Epithelial cell of esophagus (primary cell): ENCODE results near the gene PLB1.

Source experiments
- DNase-seq: peaks from one replicate; pipeline ENCODE4 v3.0.0; 2010; ENCODE audit warnings: low read depth
- H3K4me3 ChIP-seq: 2 replicates; pipeline ENCODE4 v1.5.1; 2011; ENCODE audit warnings: mild to moderate bottlenecking, low read length, control low read depth
- TF ChIP-seq, protein P1 (sequence below): IDR thresholded peaks from 2 replicates; pipeline ENCODE4 v1.5.1; 2011; ENCODE audit warnings: low read depth, mild to moderate bottlenecking, low read length, control low read depth, inconsistent platforms; ENCODE audit not compliant: insufficient read depth; ENCODE audit errors: missing control alignments

PLB1 gene

DNA sequence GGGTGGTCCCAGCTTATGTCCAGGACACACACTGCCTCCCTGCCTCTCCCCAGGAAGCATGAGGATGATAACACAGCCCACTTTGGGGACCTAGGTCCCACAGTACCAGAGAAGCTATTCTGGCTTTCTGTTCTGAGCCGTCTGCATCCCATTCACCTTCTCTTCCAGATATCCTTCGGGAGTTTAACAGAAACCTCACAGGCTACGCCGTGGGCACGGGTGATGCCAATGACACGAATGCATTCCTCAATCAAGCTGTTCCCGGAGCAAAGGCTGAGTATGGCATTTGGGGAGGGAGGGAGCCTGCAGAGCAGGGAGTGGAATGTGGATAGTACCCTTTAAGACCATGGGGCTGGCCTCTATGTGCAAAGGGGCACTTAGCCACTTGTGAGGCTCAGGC is 102.6 kb downstream of the PLB1 start:
- TF ChIP-seq, protein P1, sequence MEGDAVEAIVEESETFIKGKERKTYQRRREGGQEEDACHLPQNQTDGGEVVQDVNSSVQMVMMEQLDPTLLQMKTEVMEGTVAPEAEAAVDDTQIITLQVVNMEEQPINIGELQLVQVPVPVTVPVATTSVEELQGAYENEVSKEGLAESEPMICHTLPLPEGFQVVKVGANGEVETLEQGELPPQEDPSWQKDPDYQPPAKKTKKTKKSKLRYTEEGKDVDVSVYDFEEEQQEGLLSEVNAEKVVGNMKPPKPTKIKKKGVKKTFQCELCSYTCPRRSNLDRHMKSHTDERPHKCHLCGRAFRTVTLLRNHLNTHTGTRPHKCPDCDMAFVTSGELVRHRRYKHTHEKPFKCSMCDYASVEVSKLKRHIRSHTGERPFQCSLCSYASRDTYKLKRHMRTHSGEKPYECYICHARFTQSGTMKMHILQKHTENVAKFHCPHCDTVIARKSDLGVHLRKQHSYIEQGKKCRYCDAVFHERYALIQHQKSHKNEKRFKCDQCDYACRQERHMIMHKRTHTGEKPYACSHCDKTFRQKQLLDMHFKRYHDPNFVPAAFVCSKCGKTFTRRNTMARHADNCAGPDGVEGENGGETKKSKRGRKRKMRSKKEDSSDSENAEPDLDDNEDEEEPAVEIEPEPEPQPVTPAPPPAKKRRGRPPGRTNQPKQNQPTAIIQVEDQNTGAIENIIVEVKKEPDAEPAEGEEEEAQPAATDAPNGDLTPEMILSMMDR, result no peak
- H3K4me3 ChIP-seq, result no peak overlapping the region

GRCh38 chr2:28600181-28600580 is 104.3 kb downstream of the PLB1 start:
- DNase-seq, result no peak

More for the DNA sequence above, 102.6 kb downstream of the PLB1 start:
- no peak for DNase-seq

DNA sequence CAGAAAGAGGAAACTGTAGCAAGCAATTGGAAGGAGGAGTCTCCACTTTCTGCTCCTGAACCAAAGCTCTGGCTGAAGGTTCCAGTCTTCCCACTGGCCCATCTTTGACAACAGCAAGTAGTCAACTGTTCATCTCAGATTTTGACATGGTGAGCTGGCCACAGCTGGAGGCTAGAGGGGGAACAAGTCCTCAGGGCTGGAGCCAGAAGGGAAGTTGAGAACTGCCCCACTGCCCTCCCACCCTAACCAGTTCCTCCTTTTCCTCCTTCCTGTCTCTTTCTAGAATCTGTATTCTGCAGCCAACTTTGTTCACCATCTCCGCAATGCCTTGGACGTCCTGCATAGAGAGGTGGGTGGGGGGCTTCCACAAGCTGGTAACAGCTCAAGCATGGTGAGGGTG is 105.8 kb downstream of the PLB1 start:
- no peak for DNase-seq
- no peak overlapping the region for H3K4me3 ChIP-seq
- TF ChIP-seq, protein P1, result no peak

More at GRCh38 chr2:28600181-28600580, 104.3 kb downstream of the PLB1 start:
- H3K4me3 ChIP-seq, result no peak overlapping the region
- TF ChIP-seq, protein P1, result no peak

DNA sequence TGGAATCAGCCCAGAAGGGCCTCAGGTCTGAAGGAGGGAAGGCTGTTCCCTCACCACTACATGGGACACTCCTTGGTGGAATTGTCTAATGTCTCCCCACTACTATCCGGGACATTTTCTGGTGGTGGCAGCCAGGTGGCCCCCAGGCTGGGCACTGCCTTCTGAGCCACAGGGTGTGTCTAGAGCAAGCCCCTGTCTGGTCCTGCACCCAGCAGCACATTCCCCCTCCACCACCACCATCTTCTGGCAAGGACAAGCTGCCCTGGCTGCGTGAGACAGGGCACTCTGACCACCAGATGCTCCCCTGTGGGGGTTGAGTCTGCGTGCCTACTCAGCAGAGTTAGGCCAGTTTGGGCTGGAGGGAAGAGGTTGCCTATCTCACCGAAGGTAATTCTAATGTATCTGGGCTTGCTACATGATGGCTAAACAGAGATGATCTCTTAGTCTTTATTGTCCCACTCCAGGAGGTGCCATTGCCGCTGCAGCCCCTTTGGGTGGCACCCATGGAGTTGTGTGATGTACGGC is 106.3 kb downstream of the PLB1 start:
- DNase-seq, result no peak
- H3K4me3 ChIP-seq, result no peak overlapping the region
- TF ChIP-seq, protein P1, result no peak

- DNase-seq, result no peak
- TF ChIP-seq, protein P1, result no peak
- H3K4me3 ChIP-seq, result no peak overlapping the region
Measured at GRCh38 chr2:28602751-28603639, 107.1 kb downstream of the PLB1 start.

- DNase-seq, result no peak
- TF ChIP-seq, protein P1, result no peak
- no peak overlapping the region for H3K4me3 ChIP-seq
Measured at GRCh38 chr2:28603821-28604220, 108.0 kb downstream of the PLB1 start.

- TF ChIP-seq, protein P1, result no peak
- no peak overlapping the region for H3K4me3 ChIP-seq
- DNase-seq, result no peak
Measured at GRCh38 chr2:28604284-28604843, 108.5 kb downstream of the PLB1 start.
